A549 treated with CORT108297 at 1 μM for 4 hours (cell line): ENCODE data around the gene TMSB4X. TPM values are rescaled to one million over a fixed set of nuclear protein-coding genes. Genes with fewer than 3 reads are reported as not detected.

ENCODE experiments used
- total RNA-seq: library from RNA; stranded (reverse); fragments of 200-300 nt; extraction: Qiagen RNA extraction; gene quantifications from 5 replicates; pipeline ENCODE4 v1.2.3, GENCODE V29; 2022

The TMSB4X gene
- total RNA-seq: 5,413 to 7,257 TPM (median 5,791 TPM) in 5 replicates

GRCh38 chrX:12974796-12975669, at the start of gene TMSB4X:
TSS of gene TMSB4X (plus strand) at chrX:12975110.

Other genes starting within 250 kb of the TMSB4X start
- 36.2 to 45.9 TPM (median 43.3 TPM) in 5 replicates for gene PRPS2, start 183.7 kb upstream of the TMSB4X start, total RNA-seq
- not detected in 5 replicates for gene TLR7, start 108.0 kb upstream of the TMSB4X start, total RNA-seq
- not detected in 5 replicates for gene TLR8, start 68.5 kb upstream of the TMSB4X start, total RNA-seq
- gene FAM9C, start 69.5 kb downstream of the TMSB4X start, total RNA-seq: not detected in 5 replicates